NCI-H774 (cell line): ENCODE measurements around the gene REPIN1.
"Not testable (repeated sequence)": the region's sequence is repeated elsewhere in the genome, so short reads cannot be mapped to it uniquely, and the experiment has no call there.

Source experiments
- DNase-seq: peaks from one replicate; lab custom pipeline; 2025; lab: John Stamatoyannopoulos, UW

The REPIN1 gene

GRCh38 chr7:150376560-150376959 lies 7.9 kb downstream of the REPIN1 start:
- DNase-seq: no peak

GRCh38 chr7:150377196-150377595 lies 8.6 kb downstream of the REPIN1 start:
- DNase-seq: no peak

- DNase-seq: no peak
Observed at GRCh38 chr7:150377635-150378034, 9.0 kb downstream of the REPIN1 start.

GRCh38 chr7:150378115-150378852 lies 9.7 kb downstream of the REPIN1 start:
- DNase-seq: peak; percentile 61

- peak; percentile 96 for DNase-seq
Observed at GRCh38 chr7:150378853-150379440, 10.3 kb downstream of the REPIN1 start, which contains the start of gene ZNF775. TSS of gene ZNF775 (plus strand) at chr7:150379330. CDS start at chr7:150388471, 9,141 bp downstream.

- peak; percentile 62 for DNase-seq
Observed at GRCh38 chr7:150379441-150380379, 11.1 kb downstream of the REPIN1 start.

GRCh38 chr7:150380463-150380862 lies 11.8 kb downstream of the REPIN1 start:
- DNase-seq: no peak

- DNase-seq: no peak
Observed at GRCh38 chr7:150381096-150381495, 12.5 kb downstream of the REPIN1 start.

- DNase-seq: no peak
Observed at GRCh38 chr7:150381785-150382122, 13.1 kb downstream of the REPIN1 start.

GRCh38 chr7:150382123-150382843 lies 13.7 kb downstream of the REPIN1 start:
- DNase-seq: no peak

- DNase-seq: no peak
Observed at GRCh38 chr7:150382844-150383225, 14.2 kb downstream of the REPIN1 start.

GRCh38 chr7:150383710-150384397 lies 15.2 kb downstream of the REPIN1 start:
- peak; percentile 95 for DNase-seq

GRCh38 chr7:150384406-150385301 lies 16.0 kb downstream of the REPIN1 start:
- DNase-seq: no peak

GRCh38 chr7:150385302-150385723 lies 16.7 kb downstream of the REPIN1 start:
- DNase-seq: peak; percentile 63

- DNase-seq: not testable (repeated sequence)
Observed at GRCh38 chr7:150385884-150386283, 17.3 kb downstream of the REPIN1 start.

- no peak for DNase-seq
Observed at GRCh38 chr7:150388306-150388705, 19.7 kb downstream of the REPIN1 start.

- DNase-seq: no peak
Observed at GRCh38 chr7:150388709-150389531, 20.3 kb downstream of the REPIN1 start.

GRCh38 chr7:150389532-150389816 lies 20.9 kb downstream of the REPIN1 start:
- DNase-seq: no peak

- DNase-seq: no peak
Observed at GRCh38 chr7:150390205-150390604, 21.6 kb downstream of the REPIN1 start.

GRCh38 chr7:150393325-150393724 lies 24.7 kb downstream of the REPIN1 start:
- no peak for DNase-seq
